Sigmoid colon (tissue), 7 donors: ENCODE data around the gene SLC66A1. TPM values are rescaled to one million over a fixed set of nuclear protein-coding genes. Genes with fewer than 3 reads are reported as not detected.

Experiments used
- DNase-seq: peaks from one replicate; pipeline ENCODE4 v3.0.0-alpha.2; 2019
- H3K27ac ChIP-seq, 4 donors: fragments of 200-600 bp; sonication (generic); one replicate each; pipeline ENCODE4 v1.5.1; 2016 to 2019; ENCODE audit warnings: mild to moderate bottlenecking in 1 of 4
- H3K27me3 ChIP-seq, 3 donors: fragments of 200-600 bp; sonication (generic); one replicate each; pipeline ENCODE4 v1.5.1; 2019; ENCODE audit warnings: mild to moderate bottlenecking in 1 of 3
- H3K36me3 ChIP-seq, 4 donors: fragments of 200-600 bp; sonication (generic); one replicate each; pipeline ENCODE4 v1.5.1; 2016 to 2019
- H3K4me1 ChIP-seq, 4 donors: fragments of 200-600 bp; sonication (generic); one replicate each; pipeline ENCODE4 v1.5.1; 2017 to 2019
- H3K4me3 ChIP-seq, 4 donors: fragments of 200-600 bp; sonication (generic); one replicate each; pipeline ENCODE4 v1.5.1; 2017 to 2019; ENCODE audit warnings: mild to moderate bottlenecking in 2 of 4, moderate library complexity in 1 of 4
- H3K9me3 ChIP-seq, 4 donors: fragments of 200-600 bp in 3 of 4; sonication (generic) in 3 of 4; one replicate each; pipeline versions ENCODE4 v1.5.1 to v1.6.1; 2013 to 2019
- EP300 ChIP-seq, 4 donors: sonication (generic); formaldehyde crosslinking; IDR thresholded peaks; one replicate each; pipeline ENCODE4 v1.6.1; 2017; ENCODE audit warnings: antibody characterized with exemption in 4 of 4
- POLR2A ChIP-seq, 2 donors: fragments of 450-650 bp; IDR thresholded peaks; one replicate each; pipeline ENCODE4 v1.6.1; 2016; ENCODE audit warnings: antibody characterized with exemption in 2 of 2, mild to moderate bottlenecking in 2 of 2, moderate library complexity in 2 of 2
- POLR2AphosphoS5 ChIP-seq, 4 donors: sonication (generic); formaldehyde crosslinking; IDR thresholded peaks; one replicate each; pipeline ENCODE4 v1.6.1; 2017; ENCODE audit warnings: antibody characterized with exemption in 4 of 4
- WGBS, 2 donors: extraction: QIAGEN DNeasy Blood & Tissue Kit; methylation state at CpG; one replicate each; pipeline ENCODE4 v1.1.7; 2013; 5-methylcytosine and 5-hydroxymethylcytosine counted together
- intact Hi-C: fragments of 100-400 bp; cut with DNase I; formaldehyde crosslinking; loops from one replicate; pipeline ENCODE4 v1.15.1; 2023
- polyA plus RNA-seq, 3 donors: library from polyadenylated mRNA; stranded (reverse); fragments of 200-250 nt; gene quantifications; one replicate each; pipeline ENCODE4 v1.2.3, GENCODE V29; 2013
- total RNA-seq, 4 donors: library from RNA; depleted of rRNA; stranded (reverse); fragments of >200 nt; gene quantifications; one replicate each; pipeline ENCODE4 v1.1.0, GENCODE V29; 2016
- TF ChIP-seq, protein P1 (sequence below), 4 experiments: fragments of 450-650 bp in 3 of 4; fragments of 200-600 bp in 1 of 4; IDR thresholded peaks; one replicate each; pipeline ENCODE4 v1.5.1; 2016 to 2019; ENCODE audit warnings: antibody characterized with exemption in 4 of 4, mild to moderate bottlenecking in 3 of 4, moderate library complexity in 2 of 4
- donor health status: healthy with polysubstance abuse.
- donor health status: Bipolar disorder and iron deficiency.
- donor health status: healthy.

SLC66A1 gene
- total and polyA plus RNA-seq, 7 donors = 5.1 to 16.0 (median 8.1) TPM

DNA sequence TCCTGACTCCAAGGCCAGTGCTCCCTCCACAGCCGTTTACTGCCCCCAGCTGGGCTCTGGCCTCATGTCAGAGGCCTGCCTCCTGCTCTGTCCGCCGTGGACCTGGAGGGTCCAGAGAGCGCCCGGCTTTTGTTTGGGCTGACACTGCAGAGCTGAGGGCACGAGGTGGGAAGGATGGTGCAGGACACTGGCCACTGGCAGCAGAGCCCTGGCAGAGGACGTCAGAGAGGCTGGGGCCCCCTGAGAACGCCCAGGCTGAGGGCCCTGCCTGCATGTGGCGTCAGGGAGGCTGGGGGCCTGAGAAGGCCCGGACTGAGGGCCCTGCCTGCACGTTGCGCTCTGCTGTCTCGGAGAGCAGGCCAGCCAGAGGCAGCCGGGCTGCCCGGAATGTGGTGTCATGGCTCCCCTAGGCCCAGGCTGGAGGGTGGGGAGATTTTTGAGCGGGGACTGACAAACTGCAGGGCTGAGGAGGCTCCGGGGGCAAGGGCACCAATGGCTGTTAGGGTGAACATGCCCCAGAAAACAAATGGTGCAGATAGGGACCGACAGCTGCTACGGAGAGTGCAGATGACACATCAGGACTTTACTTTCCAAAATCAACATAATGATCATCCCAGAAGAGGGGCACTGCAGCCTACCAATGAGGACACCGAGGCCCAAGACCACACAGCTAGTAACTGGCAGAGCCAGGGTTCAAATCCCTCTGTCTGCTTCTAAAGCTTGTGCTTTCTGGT lies 31.7 kb downstream of the SLC66A1 start:
- H3K36me3 ChIP-seq = peaks cover 18 to 63% (median 33%) of the 10 kb centered on the region in 4 donors
- no peak for TF ChIP-seq POLR2A (IDR thresholded peaks at IDR 0.05)
- TF ChIP-seq, protein P1, sequence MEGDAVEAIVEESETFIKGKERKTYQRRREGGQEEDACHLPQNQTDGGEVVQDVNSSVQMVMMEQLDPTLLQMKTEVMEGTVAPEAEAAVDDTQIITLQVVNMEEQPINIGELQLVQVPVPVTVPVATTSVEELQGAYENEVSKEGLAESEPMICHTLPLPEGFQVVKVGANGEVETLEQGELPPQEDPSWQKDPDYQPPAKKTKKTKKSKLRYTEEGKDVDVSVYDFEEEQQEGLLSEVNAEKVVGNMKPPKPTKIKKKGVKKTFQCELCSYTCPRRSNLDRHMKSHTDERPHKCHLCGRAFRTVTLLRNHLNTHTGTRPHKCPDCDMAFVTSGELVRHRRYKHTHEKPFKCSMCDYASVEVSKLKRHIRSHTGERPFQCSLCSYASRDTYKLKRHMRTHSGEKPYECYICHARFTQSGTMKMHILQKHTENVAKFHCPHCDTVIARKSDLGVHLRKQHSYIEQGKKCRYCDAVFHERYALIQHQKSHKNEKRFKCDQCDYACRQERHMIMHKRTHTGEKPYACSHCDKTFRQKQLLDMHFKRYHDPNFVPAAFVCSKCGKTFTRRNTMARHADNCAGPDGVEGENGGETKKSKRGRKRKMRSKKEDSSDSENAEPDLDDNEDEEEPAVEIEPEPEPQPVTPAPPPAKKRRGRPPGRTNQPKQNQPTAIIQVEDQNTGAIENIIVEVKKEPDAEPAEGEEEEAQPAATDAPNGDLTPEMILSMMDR (IDR thresholded peaks at IDR 0.05) = no peak
- no peak for TF ChIP-seq EP300 (IDR thresholded peaks at IDR 0.05)
- TF ChIP-seq POLR2AphosphoS5 (IDR thresholded peaks at IDR 0.05) = no peak
- no peak for DNase-seq
- H3K4me3 ChIP-seq = no peak overlapping the region
- H3K27me3 ChIP-seq = no peaks in the 10 kb centered on the region
- 91 to 94% methylated on average over 20 of the region's 20 CpGs for WGBS, 2 donors
- peaks cover 0 to 34% (median 24%) of the 10 kb centered on the region in 4 donors for H3K4me1 ChIP-seq
- no peaks in the 10 kb centered on the region for H3K9me3 ChIP-seq
- H3K27ac ChIP-seq = peak overlapping the region in 2 of 4 donors; percentile 26 to 60
- intact Hi-C loops = loop anchor here (2.0 kb wide), 2 partner anchors 143 to 307 kb away; no protein-coding TSS in a partner anchor

GRCh38 chr1:19344372-19344810 lies 32.3 kb downstream of the SLC66A1 start:
- Histone ChIP-seq H3K9me3 (no peaks in the 10 kb centered on the region), H3K27me3 (no peaks in the 10 kb centered on the region), H3K4me3 (no peak overlapping the region), H3K36me3 (peaks cover 16 to 63% (median 33%) of the 10 kb centered on the region in 4 donors), H3K4me1 (peaks cover 0 to 37% (median 27%) of the 10 kb centered on the region in 4 donors), H3K27ac (peak overlapping the region in 1 of 4 donors; percentile 26)
- 31 to 66% methylated on average over 12 of the region's 12 CpGs for WGBS, 2 donors
- peak; percentile 84 for DNase-seq
- intact Hi-C loops = loop anchor here (2.0 kb wide), 2 partner anchors 142 to 306 kb away; no protein-coding TSS in a partner anchor
- TF ChIP-seq, protein P1 (IDR thresholded peaks at IDR 0.05) = peak; percentile 83 to 94 (median 90)
- no peak for TF ChIP-seq POLR2A (IDR thresholded peaks at IDR 0.05)
- TF ChIP-seq POLR2AphosphoS5 (IDR thresholded peaks at IDR 0.05) = peak in 1 of 4 donors; percentile 31

GRCh38 chr1:19344831-19345230 lies 32.7 kb downstream of the SLC66A1 start:
- no peak for DNase-seq
- 96 to 97% methylated on average over 11 of the region's 11 CpGs for WGBS, 2 donors
- H3K27ac ChIP-seq = peak overlapping the region in 1 of 4 donors; percentile 26
- peaks cover 17 to 63% (median 36%) of the 10 kb centered on the region in 4 donors for H3K36me3 ChIP-seq
- TF ChIP-seq EP300 (IDR thresholded peaks at IDR 0.05) (no peak), POLR2AphosphoS5 (IDR thresholded peaks at IDR 0.05) (no peak)
- TF ChIP-seq, protein P1 (IDR thresholded peaks at IDR 0.05) = no peak
- H3K9me3 ChIP-seq = no peaks in the 10 kb centered on the region
- no peaks in the 10 kb centered on the region for H3K27me3 ChIP-seq
- intact Hi-C loops = loop anchor here (2.0 kb wide), 2 partner anchors 142 to 306 kb away; no protein-coding TSS in a partner anchor
- peaks cover 0 to 42% (median 27%) of the 10 kb centered on the region in 4 donors for H3K4me1 ChIP-seq
- H3K4me3 ChIP-seq = no peak overlapping the region

DNA sequence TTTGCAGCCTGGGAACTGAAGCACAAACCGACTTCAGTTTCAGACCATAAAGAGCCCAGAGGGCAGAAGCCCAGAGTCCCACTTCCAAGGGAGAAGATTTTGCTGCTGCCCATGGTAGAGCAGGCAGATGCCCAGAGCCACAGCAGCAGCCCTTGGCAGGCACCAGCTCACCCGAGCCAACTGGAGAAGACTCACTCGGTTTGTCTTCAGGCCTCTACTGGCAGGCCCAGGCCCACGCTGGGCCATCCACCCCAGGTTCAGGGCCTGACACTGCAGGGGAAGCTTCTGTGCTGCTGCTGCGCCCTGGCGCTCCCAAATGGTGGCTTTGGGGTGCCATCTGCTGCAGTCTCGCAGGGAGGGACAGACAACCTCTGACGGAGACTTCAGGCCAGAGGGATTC lies 33.3 kb downstream of the SLC66A1 start:
- peak overlapping the region in 2 of 4 donors; percentile 18 to 26 for H3K27ac ChIP-seq
- H3K9me3 ChIP-seq = no peaks in the 10 kb centered on the region
- H3K27me3 ChIP-seq = no peaks in the 10 kb centered on the region
- TF ChIP-seq, protein P1 (IDR thresholded peaks at IDR 0.05) = no peak
- no peak for TF ChIP-seq POLR2A (IDR thresholded peaks at IDR 0.05)
- no peak for TF ChIP-seq POLR2AphosphoS5 (IDR thresholded peaks at IDR 0.05)
- no peak for TF ChIP-seq EP300 (IDR thresholded peaks at IDR 0.05)
- peaks cover 22 to 63% (median 41%) of the 10 kb centered on the region in 4 donors for H3K36me3 ChIP-seq
- no peak overlapping the region for H3K4me3 ChIP-seq
- 93 to 95% methylated on average over 8 of the region's 8 CpGs for WGBS, 2 donors
- peaks cover 0 to 42% (median 27%) of the 10 kb centered on the region in 4 donors for H3K4me1 ChIP-seq
- intact Hi-C loops = loop anchor here (2.0 kb wide), 2 partner anchors 141 to 305 kb away; no protein-coding TSS in a partner anchor
- no peak for DNase-seq
